ENCODE results near the gene BCAP31. TPM values are rescaled to one million over a fixed set of nuclear protein-coding genes. Genes with fewer than 3 reads are reported as not detected.

BCAP31 gene
- total RNA-seq, 4 donors from 2014 or later, result 86.6 to 177 (median 102) TPM

GRCh38 chrX:153657161-153657560 lies 67.0 kb downstream of the BCAP31 start:
- intact Hi-C loops (cut with DNase I; ENCODE audit: low total_unique reads), result no loop called here
- Histone ChIP-seq H3K4me1 (no peaks in the 10 kb centered on the region), H3K4me3 (no peak overlapping the region), H3K27me3 (peaks cover 0 to 10% of the 10 kb centered on the region in 2 donors), H3K36me3 (no peaks in the 10 kb centered on the region), H3K27ac (no peak overlapping the region), H3K9me3 (no peaks in the 10 kb centered on the region)
- TF ChIP-seq CTCF (IDR thresholded peaks at IDR 0.05), result no peak
- no peak for TF ChIP-seq POLR2A (IDR thresholded peaks at IDR 0.05)
- DNase-seq, result peak in 1 of 2 donors; percentile 6

- Histone ChIP-seq H3K36me3 (no peaks in the 10 kb centered on the region), H3K27ac (no peak overlapping the region), H3K4me3 (no peak overlapping the region), H3K4me1 (no peaks in the 10 kb centered on the region), H3K9me3 (no peaks in the 10 kb centered on the region), H3K27me3 (no peaks in the 10 kb centered on the region)
- intact Hi-C loops (cut with DNase I; ENCODE audit: low total_unique reads), result no loop called here
- DNase-seq, result no peak
- no peak for TF ChIP-seq POLR2A (IDR thresholded peaks at IDR 0.05)
- no peak for TF ChIP-seq CTCF (IDR thresholded peaks at IDR 0.05)
These were observed 70.6 kb downstream of the BCAP31 start for GRCh38 chrX:153653556-153653955.

- no peak overlapping the region for H3K4me3 ChIP-seq
- peaks cover 0 to 5% of the 10 kb centered on the region in 2 donors for H3K27me3 ChIP-seq
- intact Hi-C loops (cut with DNase I; ENCODE audit: low total_unique reads), result no loop called here
- H3K36me3 ChIP-seq, result no peaks in the 10 kb centered on the region
- no peaks in the 10 kb centered on the region for H3K9me3 ChIP-seq
- TF ChIP-seq POLR2A (IDR thresholded peaks at IDR 0.05) (no peak), CTCF (IDR thresholded peaks at IDR 0.05) (no peak)
- H3K27ac ChIP-seq, result no peak overlapping the region
- peak in 1 of 2 donors; percentile 8 for DNase-seq
- peaks cover 0 to 4% of the 10 kb centered on the region in 2 donors for H3K4me1 ChIP-seq
These were observed 72.6 kb downstream of the BCAP31 start for GRCh38 chrX:153651540-153652079.

- no peak overlapping the region for H3K27ac ChIP-seq
- H3K4me1 ChIP-seq, result peaks cover 0 to 4% of the 10 kb centered on the region in 2 donors
- H3K4me3 ChIP-seq, result no peak overlapping the region
- no peaks in the 10 kb centered on the region for H3K36me3 ChIP-seq
- TF ChIP-seq CTCF (IDR thresholded peaks at IDR 0.05) (no peak), POLR2A (IDR thresholded peaks at IDR 0.05) (no peak)
- H3K27me3 ChIP-seq, result peaks cover 0 to 5% of the 10 kb centered on the region in 2 donors
- DNase-seq, result no peak
- H3K9me3 ChIP-seq, result no peaks in the 10 kb centered on the region
- intact Hi-C loops (cut with DNase I; ENCODE audit: low total_unique reads), result no loop called here
These were observed 73.2 kb downstream of the BCAP31 start for GRCh38 chrX:153650959-153651358.

Small RNAs within 50 kb of the gene (small RNA-seq; reads per million reads assigned to genes)
- gene RN7SL687P, result not detected

Other genes starting within 250 kb of the BCAP31 start
- gene BGN, start 229.4 kb downstream of the BCAP31 start, total RNA-seq, result 10 to 100 TPM; 36.8 to 91.5 (median 50.0) TPM
- 1 to 10 TPM in 1 of 4 donors, under 1 TPM in 1, not detected in 2; 0.09 to 3.5 TPM for gene ATP2B3, start 206.7 kb downstream of the BCAP31 start, total RNA-seq
- 10 to 100 TPM; 14.9 to 94.5 (median 29.3) TPM for gene CCNQ, start 125.2 kb downstream of the BCAP31 start, total RNA-seq
- under 1 TPM in 1 of 4 donors, not detected in 3; 0.21 TPM for gene DUSP9, start 77.2 kb downstream of the BCAP31 start, total RNA-seq
- gene PNCK, start 50.6 kb downstream of the BCAP31 start, total RNA-seq, result 1 to 10 TPM in 3 of 4 donors, not detected in 1; 1.8 to 8.5 (median 5.9) TPM
- gene SLC6A8, start 36.5 kb downstream of the BCAP31 start, total RNA-seq, result 10 to 100 TPM in 2 of 4 donors, 1 to 10 TPM in 2; 4.7 to 40.3 (median 11.2) TPM
- 10 to 100 TPM in 3 of 4 donors, 1 to 10 TPM in 1; 2.9 to 24.9 (median 13.1) TPM for gene ABCD1, start 469 bp upstream of the BCAP31 start, total RNA-seq
- gene PLXNB3, start 39.9 kb upstream of the BCAP31 start, total RNA-seq, result 10 to 100 TPM in 1 of 4 donors, 1 to 10 TPM in 3; 1.5 to 50.7 (median 5.1) TPM
- gene SRPK3, start 56.7 kb upstream of the BCAP31 start, total RNA-seq, result 10 to 100 TPM in 1 of 4 donors, 1 to 10 TPM in 2, under 1 TPM in 1; 0.76 to 13.8 (median 5.5) TPM
- gene IDH3G, start 70.0 kb upstream of the BCAP31 start, total RNA-seq, result 10 to 100 TPM; 48.4 to 88.5 (median 67.2) TPM
- gene SSR4, start 70.3 kb upstream of the BCAP31 start, total RNA-seq, result 100 to 1,000 TPM in 2 of 4 donors, 10 to 100 TPM in 2; 26.9 to 633 (median 103) TPM
- gene PDZD4, start 106.2 kb upstream of the BCAP31 start, total RNA-seq, result 10 to 100 TPM in 3 of 4 donors, 1 to 10 TPM in 1; 2.6 to 21.3 (median 16.8) TPM
- 1 to 10 TPM in 2 of 4 donors, under 1 TPM in 1, not detected in 1; 0.26 to 5.1 (median 2.8) TPM for gene L1CAM, start 161.8 kb upstream of the BCAP31 start, total RNA-seq
- gene AVPR2, start 180.3 kb upstream of the BCAP31 start, total RNA-seq, result 1 to 10 TPM in 2 of 4 donors, under 1 TPM in 1, not detected in 1; 0.35 to 5.2 (median 4.4) TPM
- gene ARHGAP4, start 201.9 kb upstream of the BCAP31 start, total RNA-seq, result 10 to 100 TPM in 2 of 4 donors, 1 to 10 TPM in 2; 5.1 to 28.3 (median 15.8) TPM
- 100 to 1,000 TPM in 2 of 4 donors, 10 to 100 TPM in 2; 37.9 to 198 (median 109) TPM for gene NAA10, start 210.7 kb upstream of the BCAP31 start, total RNA-seq
- 1 to 10 TPM in 3 of 4 donors, under 1 TPM in 1; 0.77 to 5.9 (median 2.6) TPM for gene RENBP, start 220.3 kb upstream of the BCAP31 start, total RNA-seq
- 10 to 100 TPM; 20.9 to 65.7 (median 37.3) TPM for gene HCFC1, start 247.4 kb upstream of the BCAP31 start, total RNA-seq
- 1 to 10 TPM in 3 of 4 donors, not detected in 1; 2.5 to 9.6 (median 6.2) TPM for gene TMEM187, start 248.4 kb upstream of the BCAP31 start, total RNA-seq